ENCODE results near the gene RETSAT. TPM values are rescaled to one million over a fixed set of nuclear protein-coding genes. Genes with fewer than 3 reads are reported as not detected.
"Not testable (repeated sequence)": the region's sequence is repeated elsewhere in the genome, so short reads cannot be mapped to it uniquely, and the experiment has no call there.

RETSAT gene
- total and polyA plus RNA-seq, 2 donors (not counting 1 experiment from before 2014, with no cell fraction given), result 13.0 to 28.1 TPM

DNA sequence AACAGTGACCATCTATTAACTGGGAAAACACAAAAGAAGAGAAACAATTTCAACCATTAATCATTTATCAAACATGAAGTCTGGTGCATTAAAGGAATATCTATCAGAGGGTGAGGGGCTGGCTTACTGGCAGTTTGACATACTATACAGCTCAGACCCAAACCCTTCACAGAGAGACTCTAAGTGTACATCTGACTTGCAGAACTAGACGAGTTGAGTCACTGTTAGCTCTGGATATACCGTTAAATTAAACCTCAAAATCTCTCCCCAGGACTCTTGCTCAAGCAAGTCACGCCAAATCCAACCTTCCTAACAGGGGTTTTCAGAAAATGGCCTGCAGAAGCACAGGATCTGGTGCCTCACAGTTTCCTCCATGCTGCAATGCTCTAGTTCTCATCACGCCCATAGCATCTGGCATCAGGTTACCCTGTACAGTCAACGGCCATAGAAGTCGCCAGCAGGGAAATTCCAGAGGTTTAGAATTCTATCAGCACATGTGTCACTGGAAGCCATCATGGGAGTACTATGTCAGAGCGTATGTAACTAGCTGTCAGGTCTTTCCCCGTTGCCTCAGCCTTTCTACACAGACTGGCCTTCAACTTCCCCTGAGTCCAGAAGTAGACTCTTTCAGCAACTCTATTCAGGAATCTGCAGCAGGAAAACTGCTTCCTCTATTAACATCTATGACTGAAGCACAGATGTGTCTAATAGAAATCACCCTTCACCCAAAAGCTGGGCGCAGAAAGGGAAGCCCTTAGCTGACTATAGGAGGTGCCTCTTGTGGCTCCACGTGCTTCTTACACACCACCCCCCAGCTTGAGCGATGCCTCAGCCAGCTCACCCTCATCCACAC lies 35.9 kb downstream of the RETSAT start:
- no peak overlapping the region for H3K4me3 Mint-ChIP-seq
- H4K20me1 ChIP-seq (ENCODE audit: control insufficient read depth, insufficient read depth, low read length, poor library complexity, severe bottlenecking), result peaks cover 61% of the 10 kb centered on the region
- H3K36me3 ChIP-seq (replicated peaks in 1 of 2; ENCODE audit: control extremely low read depth in 1 of 2, control insufficient read depth in 1 of 2, extremely low read depth in 1 of 2, insufficient read depth in 2 of 2, low read length in 1 of 2), result peaks cover 1 to 79% of the 10 kb centered on the region in 2 experiments
- no peak overlapping the region for H2AFZ ChIP-seq (ENCODE audit: insufficient read depth, low read depth, low read length, poor library complexity, severe bottlenecking)
- CTCF ChIA-PET, result interaction anchor here (0.9 to 2.3 kb wide), 4 partner anchors 18 to 241 kb away, joined by 3 to 5 read pairs (median 4); no protein-coding TSS in a partner anchor
- 80% methylated on average over 10 of the region's 11 CpGs for WGBS (ENCODE audit: insufficient coverage)
- TF ChIP-seq EZH2 (IDR thresholded peaks at IDR 0.05; ENCODE audit: borderline replicate concordance, insufficient read depth, low read depth, low read length, poor library complexity, severe bottlenecking), result no peak
- TF ChIP-seq, protein P1, sequence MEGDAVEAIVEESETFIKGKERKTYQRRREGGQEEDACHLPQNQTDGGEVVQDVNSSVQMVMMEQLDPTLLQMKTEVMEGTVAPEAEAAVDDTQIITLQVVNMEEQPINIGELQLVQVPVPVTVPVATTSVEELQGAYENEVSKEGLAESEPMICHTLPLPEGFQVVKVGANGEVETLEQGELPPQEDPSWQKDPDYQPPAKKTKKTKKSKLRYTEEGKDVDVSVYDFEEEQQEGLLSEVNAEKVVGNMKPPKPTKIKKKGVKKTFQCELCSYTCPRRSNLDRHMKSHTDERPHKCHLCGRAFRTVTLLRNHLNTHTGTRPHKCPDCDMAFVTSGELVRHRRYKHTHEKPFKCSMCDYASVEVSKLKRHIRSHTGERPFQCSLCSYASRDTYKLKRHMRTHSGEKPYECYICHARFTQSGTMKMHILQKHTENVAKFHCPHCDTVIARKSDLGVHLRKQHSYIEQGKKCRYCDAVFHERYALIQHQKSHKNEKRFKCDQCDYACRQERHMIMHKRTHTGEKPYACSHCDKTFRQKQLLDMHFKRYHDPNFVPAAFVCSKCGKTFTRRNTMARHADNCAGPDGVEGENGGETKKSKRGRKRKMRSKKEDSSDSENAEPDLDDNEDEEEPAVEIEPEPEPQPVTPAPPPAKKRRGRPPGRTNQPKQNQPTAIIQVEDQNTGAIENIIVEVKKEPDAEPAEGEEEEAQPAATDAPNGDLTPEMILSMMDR (IDR thresholded peaks at IDR 0.05), result no peak
- no peak overlapping the region for H3K27ac ChIP-seq (ENCODE audit: low read length in 2 of 2)
- H3K9ac ChIP-seq (ENCODE audit: low read length), result no peak overlapping the region
- peaks cover 53% of the 10 kb centered on the region for H3K79me2 ChIP-seq (ENCODE audit: control insufficient read depth, insufficient read depth, low read length)
- no peaks in the 10 kb centered on the region for H3K27me3 Mint-ChIP-seq
- intact Hi-C loops (cut with micrococcal nuclease), result no loop called here
- DNase-seq, result no peak
- no peak overlapping the region for H3K4me3 ChIP-seq (ENCODE audit: control extremely low read depth in 1 of 5, extremely low read depth in 1 of 5, insufficient read depth in 1 of 5, low read depth in 2 of 5, low read length in 4 of 5)
- no peak overlapping the region for H3K27ac Mint-ChIP-seq
- no peaks in the 10 kb centered on the region for H3K27me3 ChIP-seq (replicated peaks in 1 of 4; ENCODE audit: control extremely low read depth in 1 of 4, control insufficient read depth in 3 of 4, insufficient read depth in 4 of 4, low read length in 3 of 4)
- POLR2A ChIA-PET, result interaction anchor here (0.5 to 1.0 kb wide), 2 partner anchors 9 to 10 kb away, joined by 4 read pairs; partner anchors contain the start of gene TGOLN2
- peaks cover 9 to 23% of the 10 kb centered on the region in 2 donors for H3K4me1 ChIP-seq (ENCODE audit: control insufficient read depth in 2 of 2, insufficient read depth in 2 of 2, low read length in 2 of 2)
- no peak for ATAC-seq (ENCODE audit: low read depth)
- no peaks in the 10 kb centered on the region for H3K9me3 Mint-ChIP-seq (ENCODE audit: insufficient read depth)
- H3K4me1 Mint-ChIP-seq, result peaks cover 50% of the 10 kb centered on the region
- no peaks in the 10 kb centered on the region for H3K9me3 ChIP-seq (ENCODE audit: control extremely low read depth in 1 of 3, control insufficient read depth in 2 of 3, insufficient read depth in 1 of 3, low read length in 2 of 3)
- H3K4me2 ChIP-seq (replicated peaks; ENCODE audit: low read depth, low read length, poor library complexity, severe bottlenecking), result no peak overlapping the region

DNA sequence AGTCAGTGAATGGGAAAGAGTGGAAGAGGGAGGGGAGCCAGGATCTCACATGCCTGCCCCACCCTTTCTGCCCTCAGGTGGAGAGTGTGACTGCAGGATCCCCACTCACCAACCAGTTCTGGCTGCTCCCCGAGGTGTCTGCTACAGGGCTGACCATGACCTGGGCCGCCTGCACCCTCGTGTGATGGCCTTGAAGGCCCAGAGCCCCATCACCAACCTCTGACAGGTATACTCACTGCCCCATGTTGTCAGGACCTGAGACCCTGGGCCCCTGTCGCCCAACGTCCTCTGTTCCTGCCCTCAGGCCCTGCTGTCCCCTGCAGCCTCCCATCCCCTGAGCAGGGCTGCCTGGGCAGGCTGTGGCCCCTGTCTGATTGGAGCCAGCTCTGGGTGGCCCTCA lies 38.4 kb downstream of the RETSAT start:
- H3K27me3 Mint-ChIP-seq; POLR2A ChIA-PET; H3K27ac ChIP-seq (ENCODE audit: low read length in 2 of 2); H3K9ac ChIP-seq (ENCODE audit: low read length); H3K27ac Mint-ChIP-seq; H2AFZ ChIP-seq (ENCODE audit: insufficient read depth, low read depth, low read length, poor library complexity, severe bottlenecking); H3K27me3 ChIP-seq (replicated peaks in 1 of 4; ENCODE audit: control extremely low read depth in 1 of 4, control insufficient read depth in 3 of 4, insufficient read depth in 4 of 4, low read length in 3 of 4); ATAC-seq (ENCODE audit: low read depth); DNase-seq; H3K9me3 Mint-ChIP-seq (ENCODE audit: insufficient read depth); H3K4me3 Mint-ChIP-seq; H3K9me3 ChIP-seq (ENCODE audit: control extremely low read depth in 1 of 3, control insufficient read depth in 2 of 3, insufficient read depth in 1 of 3, low read length in 2 of 3); H3K4me1 ChIP-seq (ENCODE audit: control insufficient read depth in 2 of 2, insufficient read depth in 2 of 2, low read length in 2 of 2); CTCF ChIA-PET; intact Hi-C loops (cut with micrococcal nuclease); H3K4me3 ChIP-seq (ENCODE audit: control extremely low read depth in 1 of 5, extremely low read depth in 1 of 5, insufficient read depth in 1 of 5, low read depth in 2 of 5, low read length in 4 of 5); H3K4me2 ChIP-seq (replicated peaks; ENCODE audit: low read depth, low read length, poor library complexity, severe bottlenecking): not testable (repeated sequence)
- Histone ChIP-seq H4K20me1 (ENCODE audit: control insufficient read depth, insufficient read depth, low read length, poor library complexity, severe bottlenecking) (peaks cover 36% of the 10 kb centered on the region), H3K79me2 (ENCODE audit: control insufficient read depth, insufficient read depth, low read length) (peaks cover 28% of the 10 kb centered on the region), H3K36me3 (replicated peaks in 1 of 2; ENCODE audit: control extremely low read depth in 1 of 2, control insufficient read depth in 1 of 2, extremely low read depth in 1 of 2, insufficient read depth in 2 of 2, low read length in 1 of 2) (peaks cover 0 to 54% of the 10 kb centered on the region in 2 experiments)
- no CpG with 5 or more reads among the region's 5 CpGs for WGBS (ENCODE audit: insufficient coverage)
- H3K4me1 Mint-ChIP-seq, result peaks cover 28% of the 10 kb centered on the region
